Naive thymus-derived CD8-positive, alpha-beta T cell (primary cell): Measurements from ENCODE around the gene RARA. TPM values are rescaled to one million over a fixed set of nuclear protein-coding genes. Genes with fewer than 3 reads are reported as not detected.

Experiments
- ATAC-seq, 2 donors: fragments of 150-1000 bp; cut with Tn5 transposase in 1 of 2; sonication (Bioruptor Pico), chemical (Tn5 transposase) in 1 of 2; 1 replicate in 1 of 2; 2 replicates in 1 of 2; pipeline ENCODE4 v1.10.0; 2021; ENCODE audit warnings: mild to moderate bottlenecking in 2 of 2, moderate library complexity in 2 of 2
- POLR2A ChIA-PET: fragments of 350-600 bp; sonication (Branson Sonifier 250); formaldehyde crosslinking; loops from one replicate; lab custom pipeline; 2021; ENCODE audit warnings: antibody characterized with exemption; lab: Charles Lee
- DNase-seq, 10 donors: peaks; one replicate each; pipeline versions ENCODE4 v3.0.0 to v3.0.0-alpha.2; 2020 to 2022
- H3K27ac Mint-ChIP-seq, 10 donors: one replicate each; pipeline ENCODE4 v1.8.0; 2020 to 2022; ENCODE audit warnings: mild to moderate bottlenecking in 10 of 10, mixed read lengths in 10 of 10, moderate library complexity in 4 of 10, inconsistent platforms in 1 of 10
- H3K27me3 Mint-ChIP-seq, 5 donors: one replicate each; pipeline ENCODE4 v1.8.0; 2021 to 2022; ENCODE audit warnings: mixed read lengths in 5 of 5
- H3K36me3 Mint-ChIP-seq, 3 donors: one replicate each; pipeline ENCODE4 v1.8.0; 2020 to 2022; ENCODE audit warnings: mixed read lengths in 3 of 3, mild to moderate bottlenecking in 2 of 3, inconsistent platforms in 1 of 3
- H3K4me1 Mint-ChIP-seq, 4 donors: one replicate each; pipeline ENCODE4 v1.8.0; 2021 to 2022; ENCODE audit warnings: mixed read lengths in 4 of 4
- H3K4me3 Mint-ChIP-seq, 10 donors: one replicate each; pipeline ENCODE4 v1.8.0; 2020 to 2022; ENCODE audit warnings: mild to moderate bottlenecking in 10 of 10, mixed read lengths in 10 of 10, moderate library complexity in 6 of 10, inconsistent platforms in 1 of 10
- H3K9me3 Mint-ChIP-seq, 9 donors: one replicate each; pipeline ENCODE4 v1.8.0; 2020 to 2022; ENCODE audit warnings: mixed read lengths in 9 of 9, mild to moderate bottlenecking in 3 of 9, inconsistent platforms in 1 of 9, moderate library complexity in 1 of 9
- polyA plus RNA-seq, 3 donors: library from polyadenylated mRNA; unstranded; fragments of 300-500 nt; fragmentation: Illumina TruSeq; gene quantifications; one replicate each; pipeline ENCODE4 v1.2.3, GENCODE V29; 2021
- total RNA-seq, 8 experiments: library from RNA in 2 of 8; stranded (reverse) in 2 of 8; gene quantifications; one replicate each; pipeline ENCODE4 v1.2.3 and lab custom pipeline; 2021 to 2026

RARA gene
- total and polyA plus RNA-seq, 5 experiments from 2014 or later: 7.2 to 39.9 (median 12.4) TPM

- POLR2A ChIA-PET: interaction anchor here (1.5 to 2.6 kb wide), 3 partner anchors 13 to 175 kb away, joined by 6 to 13 read pairs (median 8); no protein-coding TSS in a partner anchor
- peak overlapping the region in 3 of 10 donors; percentile 44 to 48 (median 45) for H3K4me3 Mint-ChIP-seq
- peak overlapping the region in 5 of 10 donors; percentile 15 to 47 (median 33) for H3K27ac Mint-ChIP-seq
Observed at GRCh38 chr17:40358323-40359038, 49.5 kb downstream of the RARA start.

GRCh38 chr17:40360091-40360490, 51.1 kb downstream of the RARA start:
- H3K9me3 Mint-ChIP-seq: no peaks in the 10 kb centered on the region
- peaks cover 0 to 7% (median 2%) of the 10 kb centered on the region in 3 donors for H3K36me3 Mint-ChIP-seq
- POLR2A ChIA-PET: no interaction called here
- peak overlapping the region in 2 of 10 donors; percentile 37 to 56 for H3K27ac Mint-ChIP-seq
- DNase-seq: no peak
- H3K4me3 Mint-ChIP-seq: no peak overlapping the region
- H3K4me1 Mint-ChIP-seq: peaks cover 12 to 34% (median 15%) of the 10 kb centered on the region in 4 donors
- ATAC-seq: no peak
- peaks cover 3 to 29% (median 10%) of the 10 kb centered on the region in 5 donors for H3K27me3 Mint-ChIP-seq

More at GRCh38 chr17:40358323-40359038, 49.5 kb downstream of the RARA start:
- H3K9me3 Mint-ChIP-seq: no peaks in the 10 kb centered on the region
- peaks cover 0 to 17% (median 2%) of the 10 kb centered on the region in 3 donors for H3K36me3 Mint-ChIP-seq
- DNase-seq (peak; percentile 77 to 91 (median 86)), ATAC-seq (peak; percentile 49 to 57)
- H3K27me3 Mint-ChIP-seq: peaks cover 3 to 29% (median 10%) of the 10 kb centered on the region in 5 donors
- peaks cover 12 to 31% (median 21%) of the 10 kb centered on the region in 4 donors for H3K4me1 Mint-ChIP-seq

- no peaks in the 10 kb centered on the region for H3K9me3 Mint-ChIP-seq
- H3K4me3 Mint-ChIP-seq: peak overlapping the region in 9 of 10 donors; percentile 10 to 72 (median 45)
- DNase-seq (no peak), ATAC-seq (no peak)
- peaks cover 3 to 29% (median 10%) of the 10 kb centered on the region in 5 donors for H3K27me3 Mint-ChIP-seq
- POLR2A ChIA-PET: interaction anchor here (0.9 to 1.8 kb wide), 2 partner anchors 36 to 1327 kb away, joined by 3 to 4 read pairs; no protein-coding TSS in a partner anchor
- peaks cover 0 to 2% (median 0%) of the 10 kb centered on the region in 3 donors for H3K36me3 Mint-ChIP-seq
- H3K4me1 Mint-ChIP-seq: peaks cover 11 to 34% (median 14%) of the 10 kb centered on the region in 4 donors
- peak overlapping the region in 3 of 10 donors; percentile 37 to 78 (median 60) for H3K27ac Mint-ChIP-seq
Observed at GRCh38 chr17:40361063-40361924, 52.3 kb downstream of the RARA start.

- Mint-ChIP-seq H3K36me3 (no peaks in the 10 kb centered on the region), H3K27me3 (peaks cover 3 to 29% (median 10%) of the 10 kb centered on the region in 5 donors), H3K4me3 (peak overlapping the region; percentile 44 to 78 (median 62)), H3K9me3 (no peaks in the 10 kb centered on the region), H3K27ac (no peak overlapping the region), H3K4me1 (peaks cover 9 to 34% (median 14%) of the 10 kb centered on the region in 4 donors)
- ATAC-seq (peak in 1 of 2 donors; percentile 7), DNase-seq (no peak)
- POLR2A ChIA-PET: interaction anchor here (0.6 to 1.8 kb wide), 5 partner anchors 36 to 253 kb away, joined by 3 to 4 read pairs (median 4); no protein-coding TSS in a partner anchor
Observed at GRCh38 chr17:40361925-40362695, 53.1 kb downstream of the RARA start.

GRCh38 chr17:40362696-40363110, 53.7 kb downstream of the RARA start:
- peak; percentile 55 to 82 (median 70) for DNase-seq
- Mint-ChIP-seq H3K4me1 (peaks cover 9 to 34% (median 14%) of the 10 kb centered on the region in 4 donors), H3K27me3 (peaks cover 3 to 29% (median 10%) of the 10 kb centered on the region in 5 donors), H3K27ac (no peak overlapping the region), H3K9me3 (no peaks in the 10 kb centered on the region), H3K36me3 (no peaks in the 10 kb centered on the region), H3K4me3 (peak overlapping the region; percentile 44 to 78 (median 62))
- POLR2A ChIA-PET: interaction anchor here (0.6 to 1.8 kb wide), 6 partner anchors 37 to 253 kb away, joined by 3 to 4 read pairs (median 4); no protein-coding TSS in a partner anchor
- peak; percentile 80 to 92 for ATAC-seq

- ATAC-seq: peak; percentile 58 to 61
- POLR2A ChIA-PET: interaction anchor here (0.6 to 1.5 kb wide), 6 partner anchors 56 to 252 kb away, joined by 3 to 4 read pairs (median 4); no protein-coding TSS in a partner anchor
- no peaks in the 10 kb centered on the region for H3K9me3 Mint-ChIP-seq
- peaks cover 3 to 29% (median 10%) of the 10 kb centered on the region in 5 donors for H3K27me3 Mint-ChIP-seq
- H3K4me1 Mint-ChIP-seq: peaks cover 9 to 30% (median 13%) of the 10 kb centered on the region in 4 donors
- peak overlapping the region in 1 of 10 donors; percentile 5 for H3K27ac Mint-ChIP-seq
- H3K4me3 Mint-ChIP-seq: peak overlapping the region; percentile 64 to 77 (median 66)
- no peaks in the 10 kb centered on the region for H3K36me3 Mint-ChIP-seq
- DNase-seq: no peak
Observed at GRCh38 chr17:40363111-40363827, 54.3 kb downstream of the RARA start.

- Mint-ChIP-seq H3K4me1 (peaks cover 7 to 24% (median 8%) of the 10 kb centered on the region in 4 donors), H3K27ac (peak within 1 kb of the TSS in 2 of 10 donors; percentile 5 to 56), H3K9me3 (no peaks in the 10 kb centered on the region), H3K4me3 (peak within 1 kb of the TSS; percentile 20 to 77 (median 42)), H3K27me3 (peaks cover 3 to 29% (median 10%) of the 10 kb centered on the region in 5 donors), H3K36me3 (no peaks in the 10 kb centered on the region)
- no peak for ATAC-seq
- POLR2A ChIA-PET: interaction anchor here (0.7 to 1.0 kb wide), 2 partner anchors 169 to 869 kb away, joined by 3 to 4 read pairs; no protein-coding TSS in a partner anchor
- DNase-seq: no peak
Observed at GRCh38 chr17:40364121-40364861, 55.3 kb downstream of the RARA start, which contains the start of gene GJD3. GJD3 (minus strand) TSS chr17:40364737; CDS start chr17:40363815, 922 bp downstream.

- no peak for DNase-seq
- Mint-ChIP-seq H3K27me3 (peaks cover 3 to 29% (median 10%) of the 10 kb centered on the region in 5 donors), H3K4me1 (peaks cover 7 to 24% (median 8%) of the 10 kb centered on the region in 4 donors), H3K9me3 (no peaks in the 10 kb centered on the region), H3K4me3 (peak overlapping the region in 5 of 10 donors; percentile 26 to 72 (median 42)), H3K27ac (no peak overlapping the region), H3K36me3 (no peaks in the 10 kb centered on the region)
- POLR2A ChIA-PET: interaction anchor here (0.7 to 1.4 kb wide), 4 partner anchors 10 to 868 kb away, joined by 3 to 7 read pairs (median 3); no protein-coding TSS in a partner anchor
- ATAC-seq: no peak
Observed at GRCh38 chr17:40364906-40365305, 55.9 kb downstream of the RARA start.

GRCh38 chr17:40366076-40366860, 57.3 kb downstream of the RARA start:
- H3K27ac Mint-ChIP-seq: no peak overlapping the region
- DNase-seq: no peak
- POLR2A ChIA-PET: interaction anchor here (0.5 to 1.4 kb wide), 3 partner anchors 9 to 225 kb away, joined by 3 to 7 read pairs (median 5); no protein-coding TSS in a partner anchor
- H3K27me3 Mint-ChIP-seq: peaks cover 0 to 19% (median 4%) of the 10 kb centered on the region in 5 donors
- peaks cover 6 to 20% (median 9%) of the 10 kb centered on the region in 4 donors for H3K4me1 Mint-ChIP-seq
- H3K36me3 Mint-ChIP-seq: no peaks in the 10 kb centered on the region
- ATAC-seq: no peak
- H3K4me3 Mint-ChIP-seq: peak overlapping the region in 2 of 10 donors; percentile 24 to 32
- H3K9me3 Mint-ChIP-seq: no peaks in the 10 kb centered on the region
